CD4-positive, alpha-beta T cell (primary cell): ENCODE data around the gene SYNE1. TPM values are rescaled to one million over a fixed set of nuclear protein-coding genes. Genes with fewer than 3 reads are reported as not detected.

ENCODE experiments used
- ATAC-seq: fragments of 200-7000 bp; cut with Tn5 transposase; one replicate; pipeline ENCODE4 v1.10.0; 2022; ENCODE audit warnings: mild to moderate bottlenecking; ENCODE audit not compliant: poor library complexity
- CTCF ChIA-PET: fragments of 350-600 bp; sonication (Branson Sonifier 250); formaldehyde crosslinking; loops from one replicate; lab custom pipeline; 2021; ENCODE audit warnings: antibody characterized with exemption, inconsistent platforms; lab: Charles Lee
- POLR2A ChIA-PET: fragments of 350-600 bp; sonication (Branson Sonifier 250); formaldehyde crosslinking; loops from one replicate; lab custom pipeline; 2021; ENCODE audit warnings: antibody characterized with exemption, inconsistent platforms; lab: Charles Lee
- DNase-seq, 14 experiments: peaks; one replicate each; pipeline ENCODE4 v3.0.0-alpha.2; 2013 to 2020; ENCODE audit warnings: mixed read lengths in 2 of 14
- H3K27ac ChIP-seq, 2 donors: one replicate each; pipeline versions ENCODE4 v1.5.1 to v1.7.0; 2013; ENCODE audit warnings: low read length in 2 of 2, low read depth in 1 of 2, mild to moderate bottlenecking in 1 of 2
- H3K27me3 ChIP-seq, 2 experiments: 1 replicate in 1 of 2; 2 replicates in 1 of 2; pipeline versions ENCODE4 v1.6.1 to v1.7.0; 2013; ENCODE audit warnings: low read length in 2 of 2, control low read depth in 1 of 2, mild to moderate bottlenecking in 1 of 2, moderate library complexity in 1 of 2; ENCODE audit not compliant: insufficient read depth in 2 of 2, control insufficient read depth in 1 of 2
- H3K36me3 ChIP-seq: one replicate; pipeline ENCODE4 v1.6.1; 2013; ENCODE audit warnings: low read length, control low read depth; ENCODE audit not compliant: insufficient read depth
- H3K4me1 ChIP-seq: one replicate; pipeline ENCODE4 v1.6.1; 2013; ENCODE audit warnings: low read length, control low read depth; ENCODE audit not compliant: insufficient read depth
- H3K4me3 ChIP-seq: one replicate; pipeline ENCODE4 v1.5.1; 2013; ENCODE audit warnings: mild to moderate bottlenecking, low read length, moderate library complexity
- H3K9me3 ChIP-seq, 2 experiments: 1 replicate in 1 of 2; 2 replicates in 1 of 2; pipeline versions ENCODE4 v1.6.1 to v1.7.0; 2013; ENCODE audit warnings: low read length in 2 of 2, mild to moderate bottlenecking in 2 of 2, control low read depth in 1 of 2, moderate library complexity in 1 of 2; ENCODE audit not compliant: control insufficient read depth in 1 of 2, insufficient read depth in 1 of 2
- H3K27ac Mint-ChIP-seq: one replicate; pipeline ENCODE4 v1.8.0; 2020; ENCODE audit warnings: mixed read lengths
- H3K27me3 Mint-ChIP-seq: one replicate; pipeline ENCODE4 v1.8.0; 2021; ENCODE audit warnings: mixed read lengths
- H3K36me3 Mint-ChIP-seq: one replicate; pipeline ENCODE4 v1.8.0; 2021; ENCODE audit warnings: low read depth, mixed read lengths
- H3K4me1 Mint-ChIP-seq: one replicate; pipeline ENCODE4 v1.8.0; 2021; ENCODE audit warnings: low read depth, mixed read lengths
- H3K4me3 Mint-ChIP-seq: one replicate; pipeline ENCODE4 v1.8.0; 2020; ENCODE audit warnings: mild to moderate bottlenecking, mixed read lengths
- H3K9me3 Mint-ChIP-seq: one replicate; pipeline ENCODE4 v1.8.0; 2020; ENCODE audit warnings: mixed read lengths
- intact Hi-C, 2 experiments: fragments of 100-400 bp; cut with DNase I in 1 of 2; cut with micrococcal nuclease in 1 of 2; formaldehyde crosslinking; loops; one replicate each; pipeline versions ENCODE4 v1.15.1 to v1.9.0; 2023 to 2025; cut with DNase I, micrococcal nuclease
- total RNA-seq, 174 experiments: library from RNA in 2 of 174; stranded (reverse) in 2 of 174; gene quantifications; one replicate each; pipeline ENCODE4 v1.2.3 and lab custom pipeline; 2021 to 2026
- TF ChIP-seq, protein P1 (sequence below): fragments of 200-600 bp; IDR thresholded peaks from one replicate; pipeline ENCODE4 v1.8.0; 2022; ENCODE audit warnings: antibody characterized with exemption, mild to moderate bottlenecking

The SYNE1 gene
- total RNA-seq, 2 experiments from 2014 or later = 94.9 to 108 TPM

- H3K4me3 Mint-ChIP-seq = no peak overlapping the region
Observed at GRCh38 chr6:152161501-152161900, 475.7 kb downstream of the SYNE1 start.

DNA sequence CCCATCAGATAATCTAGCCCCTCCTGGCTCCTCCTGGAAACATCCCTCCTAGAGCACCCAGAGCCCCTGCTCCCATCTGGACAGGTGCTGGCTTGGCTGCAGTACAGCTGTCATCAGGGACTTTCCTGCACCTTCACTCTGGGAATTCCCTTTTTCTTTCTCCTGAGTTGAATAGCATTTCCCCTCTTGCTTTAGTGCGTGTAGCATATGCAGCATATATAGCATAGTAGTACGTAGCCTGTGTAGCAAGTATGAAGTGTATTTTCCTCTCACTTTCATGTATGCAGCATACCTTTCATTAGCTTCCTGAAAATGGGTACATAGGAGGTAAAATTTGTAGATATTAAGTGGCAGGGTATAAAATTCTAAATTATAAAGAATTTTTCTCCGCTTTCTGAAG, 476.8 kb downstream of the SYNE1 start:
- peak; percentile 60 for ATAC-seq
- peaks cover 5% of the 10 kb centered on the region for H3K4me1 ChIP-seq
- ChIA-PET POLR2A (interaction anchor here (1.0 to 2.0 kb wide), 2 partner anchors 24 to 73 kb away, joined by 3 to 7 read pairs; no protein-coding TSS in a partner anchor), CTCF (no interaction called here)
- intact Hi-C loops = no loop called here
- no peaks in the 10 kb centered on the region for H3K27me3 ChIP-seq
- no peak overlapping the region for H3K4me3 Mint-ChIP-seq
- H3K36me3 Mint-ChIP-seq = peaks cover 89% of the 10 kb centered on the region
- no peaks in the 10 kb centered on the region for H3K9me3 ChIP-seq
- H3K4me3 ChIP-seq = no peak overlapping the region
- H3K27ac ChIP-seq = peak overlapping the region in 1 of 2 donors; percentile 19
- no peaks in the 10 kb centered on the region for H3K9me3 Mint-ChIP-seq
- peak in 3 of 14 experiments; percentile 5 to 53 (median 49) for DNase-seq
- TF ChIP-seq, protein P1, sequence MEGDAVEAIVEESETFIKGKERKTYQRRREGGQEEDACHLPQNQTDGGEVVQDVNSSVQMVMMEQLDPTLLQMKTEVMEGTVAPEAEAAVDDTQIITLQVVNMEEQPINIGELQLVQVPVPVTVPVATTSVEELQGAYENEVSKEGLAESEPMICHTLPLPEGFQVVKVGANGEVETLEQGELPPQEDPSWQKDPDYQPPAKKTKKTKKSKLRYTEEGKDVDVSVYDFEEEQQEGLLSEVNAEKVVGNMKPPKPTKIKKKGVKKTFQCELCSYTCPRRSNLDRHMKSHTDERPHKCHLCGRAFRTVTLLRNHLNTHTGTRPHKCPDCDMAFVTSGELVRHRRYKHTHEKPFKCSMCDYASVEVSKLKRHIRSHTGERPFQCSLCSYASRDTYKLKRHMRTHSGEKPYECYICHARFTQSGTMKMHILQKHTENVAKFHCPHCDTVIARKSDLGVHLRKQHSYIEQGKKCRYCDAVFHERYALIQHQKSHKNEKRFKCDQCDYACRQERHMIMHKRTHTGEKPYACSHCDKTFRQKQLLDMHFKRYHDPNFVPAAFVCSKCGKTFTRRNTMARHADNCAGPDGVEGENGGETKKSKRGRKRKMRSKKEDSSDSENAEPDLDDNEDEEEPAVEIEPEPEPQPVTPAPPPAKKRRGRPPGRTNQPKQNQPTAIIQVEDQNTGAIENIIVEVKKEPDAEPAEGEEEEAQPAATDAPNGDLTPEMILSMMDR = no peak
- H3K27me3 Mint-ChIP-seq = no peaks in the 10 kb centered on the region
- H3K27ac Mint-ChIP-seq = peak overlapping the region; percentile 79
- peaks cover 28% of the 10 kb centered on the region for H3K4me1 Mint-ChIP-seq
- H3K36me3 ChIP-seq = peaks cover 76% of the 10 kb centered on the region

More at GRCh38 chr6:152161501-152161900, 475.7 kb downstream of the SYNE1 start:
- Histone ChIP-seq H3K27ac (peak overlapping the region in 1 of 2 donors; percentile 56), H3K4me3 (no peak overlapping the region), H3K36me3 (peaks cover 76% of the 10 kb centered on the region), H3K9me3 (no peaks in the 10 kb centered on the region), H3K27me3 (no peaks in the 10 kb centered on the region), H3K4me1 (peaks cover 5% of the 10 kb centered on the region)
- ChIA-PET CTCF (interaction anchor here (1.5 kb wide), 1 partner anchor 49 kb away, joined by 3 read pairs; no protein-coding TSS in a partner anchor), POLR2A (no interaction called here)
- TF ChIP-seq, protein P1 = no peak
- Mint-ChIP-seq H3K4me1 (peaks cover 35% of the 10 kb centered on the region), H3K27me3 (no peaks in the 10 kb centered on the region), H3K36me3 (peaks cover 91% of the 10 kb centered on the region), H3K27ac (peak overlapping the region; percentile 55), H3K9me3 (no peaks in the 10 kb centered on the region)
- intact Hi-C loops = no loop called here
- DNase-seq (no peak), ATAC-seq (no peak)

DNA sequence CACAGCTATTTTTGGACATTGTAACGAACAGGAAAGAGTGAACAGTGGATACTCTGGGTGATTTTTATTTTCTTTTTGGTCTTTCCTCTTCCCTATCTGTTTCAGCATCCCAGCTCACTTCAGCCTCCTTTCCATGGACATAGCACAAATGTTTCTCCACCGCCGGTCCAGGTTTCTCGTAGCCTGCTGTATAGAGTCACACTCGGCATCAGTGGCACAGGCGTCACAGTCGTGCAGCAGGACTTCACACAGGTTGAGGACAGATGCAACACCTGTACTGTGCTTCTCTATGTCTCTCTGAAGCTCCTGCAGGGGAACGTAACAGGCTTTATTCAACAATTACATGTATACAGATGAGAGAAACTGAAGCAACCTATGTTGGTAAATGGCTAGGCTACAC, 481.4 kb downstream of the SYNE1 start:
- POLR2A ChIA-PET = no interaction called here
- Mint-ChIP-seq H3K9me3 (no peaks in the 10 kb centered on the region), H3K27ac (peak overlapping the region; percentile 6), H3K27me3 (no peaks in the 10 kb centered on the region), H3K4me1 (peaks cover 7% of the 10 kb centered on the region), H3K36me3 (peaks cover 92% of the 10 kb centered on the region), H3K4me3 (no peak overlapping the region)
- DNase-seq = no peak
- ATAC-seq = no peak
- Histone ChIP-seq H3K36me3 (peaks cover 86% of the 10 kb centered on the region), H3K9me3 (no peaks in the 10 kb centered on the region), H3K4me3 (no peak overlapping the region), H3K4me1 (no peaks in the 10 kb centered on the region), H3K27ac (no peak overlapping the region), H3K27me3 (no peaks in the 10 kb centered on the region)
- intact Hi-C loops = loop anchor here in 1 of 2 experiments (5.0 kb wide), 1 partner anchor 87 kb away; no protein-coding TSS in a partner anchor
- TF ChIP-seq, protein P1 = no peak
- CTCF ChIA-PET = no interaction called here
